HCT116 (cell line): Measurements from ENCODE around the gene CCDC91. TPM values are rescaled to one million over a fixed set of nuclear protein-coding genes. Genes with fewer than 3 reads are reported as not detected.

Experiments used
- ATAC-seq: fragments of 200-7000 bp; cut with Tn5 transposase; 2 replicates; pipeline ENCODE4 v1.9.1; 2020; ENCODE audit warnings: mild to moderate bottlenecking, moderate library complexity
- BruUV-seq: library from RNA; stranded (reverse); fragments of 400-500 nt; replicated peaks from 2 replicates; lab custom pipeline; 2021; lab: Mats Ljungman, UMichigan
- CTCF ChIA-PET: fragments of 300-600 bp; sonication (Branson Sonifier 250); formaldehyde crosslinking; loops from one replicate; lab custom pipeline; 2021; ENCODE audit warnings: antibody characterized with exemption; lab: Charles Lee
- POLR2A ChIA-PET: fragments of 300-600, 350-600 bp; sonication (Branson Sonifier 250); formaldehyde crosslinking; loops from one replicate; lab custom pipeline; 2021; ENCODE audit warnings: antibody characterized with exemption; lab: Charles Lee
- RAD21 ChIA-PET, 2 experiments: fragments of 300-600 bp; sonication (Branson Sonifier 250); formaldehyde crosslinking; loops; one replicate each; lab custom pipeline; 2023; ENCODE audit warnings: low total read pairs in 2 of 2; ENCODE audit not compliant: uncharacterized antibody in 2 of 2, unreplicated experiment in 2 of 2, low non-redundant PET in 1 of 2; lab: Charles Lee
- DNase-seq: peaks from one replicate; pipeline ENCODE4 v3.0.0-alpha.2; 2010; ENCODE audit warnings: low read depth, low spot score
- H2AFZ ChIP-seq: fragments of 200-600 bp; shearing (Covaris generic), sonication (generic); 2 replicates; pipeline ENCODE4 v1.6.1; 2017; ENCODE audit warnings: low read depth, mixed run types, mixed read lengths, antibody characterized with exemption, low read length; ENCODE audit not compliant: poor library complexity, severe bottlenecking
- H3K27ac ChIP-seq: 2 replicates; pipeline ENCODE4 v1.5.1; 2012; ENCODE audit warnings: low read depth, low read length
- H3K27me3 ChIP-seq: fragments of 200-600 bp; sonication (generic); 2 replicates; pipeline ENCODE4 v1.6.1; 2016; ENCODE audit warnings: mixed run types, low read length, mixed read lengths; ENCODE audit not compliant: insufficient read depth
- H3K36me3 ChIP-seq, 2 experiments: fragments of 200-500 bp in 1 of 2; fragments of 200-600 bp in 1 of 2; sonication (Bioruptor generic) in 1 of 2; sonication (generic) in 1 of 2; 2 replicates each; pipeline versions ENCODE4 v1.5.1 to v1.6.1; 2014 to 2016; ENCODE audit warnings: low read length in 2 of 2, inconsistent platforms in 1 of 2, mixed read lengths in 1 of 2, mixed run types in 1 of 2; ENCODE audit not compliant: insufficient read depth in 2 of 2, control insufficient read depth in 1 of 2
- H3K4me1 ChIP-seq, 2 experiments: fragments of 200-600 bp in 1 of 2; sonication (generic) in 1 of 2; 2 replicates each; pipeline versions ENCODE4 v1.5.1 to v1.6.1; 2012 to 2017; ENCODE audit warnings: low read length in 2 of 2, inconsistent platforms in 1 of 2, mild to moderate bottlenecking in 1 of 2, mixed read lengths in 1 of 2, mixed run types in 1 of 2, moderate library complexity in 1 of 2; ENCODE audit not compliant: insufficient read depth in 2 of 2, control insufficient read depth in 1 of 2
- H3K4me2 ChIP-seq: fragments of 200-600 bp; sonication (generic); 2 replicates; pipeline ENCODE4 v1.6.1; 2017; ENCODE audit warnings: mixed run types, low read length, mixed read lengths
- H3K4me3 ChIP-seq, 2 experiments: fragments of 200-600 bp in 1 of 2; sonication (generic) in 1 of 2; replicated peaks in 1 of 2; 2 replicates each; pipeline ENCODE4 v1.5.1; 2011 to 2016; ENCODE audit warnings: low read length in 2 of 2, control low read depth in 1 of 2, low read depth in 1 of 2, mild to moderate bottlenecking in 1 of 2, mixed read lengths in 1 of 2, mixed run types in 1 of 2
- H3K79me2 ChIP-seq: fragments of 200-600 bp; sonication (generic); 2 replicates; pipeline ENCODE4 v1.6.1; 2017; ENCODE audit warnings: mild to moderate bottlenecking, mixed run types, low read length, moderate library complexity, mixed read lengths; ENCODE audit not compliant: insufficient read depth
- H3K9ac ChIP-seq: fragments of 200-600 bp; sonication (generic); 2 replicates; pipeline ENCODE4 v1.6.1; 2016; ENCODE audit warnings: low read length, mixed read lengths
- H3K9me2 ChIP-seq: fragments of 200-600 bp; sonication (generic), shearing (Covaris generic); 2 replicates; pipeline ENCODE4 v1.6.1; 2017; ENCODE audit warnings: mixed run types, mild to moderate bottlenecking, moderate library complexity; ENCODE audit not compliant: insufficient read depth
- H3K9me3 ChIP-seq, 2 experiments: fragments of 200-500 bp in 1 of 2; fragments of 200-600 bp in 1 of 2; sonication (Bioruptor generic) in 1 of 2; sonication (generic) in 1 of 2; 2 replicates each; pipeline ENCODE4 v1.6.1; 2014 to 2017; ENCODE audit warnings: low read length in 2 of 2, mixed read lengths in 2 of 2, inconsistent platforms in 1 of 2, low read depth in 1 of 2, mild to moderate bottlenecking in 1 of 2, mixed run types in 1 of 2, moderate library complexity in 1 of 2; ENCODE audit not compliant: control insufficient read depth in 1 of 2, insufficient read depth in 1 of 2
- H4K20me1 ChIP-seq: fragments of 200-600 bp; sonication (generic), shearing (Covaris generic); 2 replicates; pipeline ENCODE4 v1.6.1; 2017; ENCODE audit warnings: mixed run types, mild to moderate bottlenecking, moderate library complexity; ENCODE audit not compliant: insufficient read depth
- ATF3 ChIP-seq: IDR thresholded peaks from 2 replicates; pipeline ENCODE4 v1.6.1; 2012
- CEBPB ChIP-seq: IDR thresholded peaks from 2 replicates; pipeline ENCODE4 v1.6.1; 2012; ENCODE audit warnings: low read depth
- ELF1 ChIP-seq: IDR thresholded peaks from 2 replicates; pipeline ENCODE4 v1.6.1; 2012; ENCODE audit warnings: low read depth, borderline replicate concordance
- EZH2phosphoT487 ChIP-seq: fragments of 200-600 bp; IDR thresholded peaks from 2 replicates; pipeline ENCODE4 v1.6.1; 2018; ENCODE audit warnings: antibody characterized with exemption, borderline replicate concordance
- MAX ChIP-seq: IDR thresholded peaks from 2 replicates; pipeline ENCODE4 v1.6.1; 2012
- POLR2A ChIP-seq: IDR thresholded peaks from 2 replicates; pipeline ENCODE4 v1.7.0; 2011; ENCODE audit warnings: borderline replicate concordance; ENCODE audit not compliant: insufficient read depth, insufficient read length; ENCODE audit errors: extremely low read depth
- POLR2AphosphoS5 ChIP-seq: IDR thresholded peaks from 2 replicates; pipeline ENCODE4 v1.6.1; 2011; ENCODE audit warnings: mild to moderate bottlenecking, low read depth, low read length, moderate library complexity
- TCF7L2 ChIP-seq: IDR thresholded peaks from 2 replicates; pipeline ENCODE4 v1.7.0; 2011; ENCODE audit warnings: borderline replicate concordance, inconsistent platforms; ENCODE audit not compliant: insufficient read depth, insufficient read length; ENCODE audit errors: extremely low read depth
- YY1 ChIP-seq: IDR thresholded peaks from 2 replicates; pipeline ENCODE4 v1.6.1; 2011; ENCODE audit warnings: low read length, low read depth, moderate library complexity, mild to moderate bottlenecking; ENCODE audit not compliant: insufficient replicate concordance; ENCODE audit errors: extremely low read depth
- ZBTB33 ChIP-seq: IDR thresholded peaks from 2 replicates; pipeline ENCODE4 v1.6.1; 2011; ENCODE audit warnings: mild to moderate bottlenecking, low read length, moderate library complexity; ENCODE audit not compliant: insufficient replicate concordance; ENCODE audit errors: extremely low read depth
- intact Hi-C: fragments of 100-400 bp; cut with micrococcal nuclease; formaldehyde crosslinking; loops from 2 replicates; pipeline ENCODE4 v1.10.0; 2022
- total RNA-seq: library from RNA; stranded (reverse); gene quantifications from one replicate; pipeline ENCODE4 v1.2.1, GENCODE V29; 2021; ENCODE audit not compliant: unreplicated experiment
- TF ChIP-seq, protein P1 (sequence below): IDR thresholded peaks from 2 replicates; pipeline ENCODE4 v1.6.1; 2012; ENCODE audit warnings: low read depth

CCDC91 gene
- total RNA-seq, 1 experiment from 2014 or later, result 18.1 TPM

- TF ChIP-seq, protein P1, sequence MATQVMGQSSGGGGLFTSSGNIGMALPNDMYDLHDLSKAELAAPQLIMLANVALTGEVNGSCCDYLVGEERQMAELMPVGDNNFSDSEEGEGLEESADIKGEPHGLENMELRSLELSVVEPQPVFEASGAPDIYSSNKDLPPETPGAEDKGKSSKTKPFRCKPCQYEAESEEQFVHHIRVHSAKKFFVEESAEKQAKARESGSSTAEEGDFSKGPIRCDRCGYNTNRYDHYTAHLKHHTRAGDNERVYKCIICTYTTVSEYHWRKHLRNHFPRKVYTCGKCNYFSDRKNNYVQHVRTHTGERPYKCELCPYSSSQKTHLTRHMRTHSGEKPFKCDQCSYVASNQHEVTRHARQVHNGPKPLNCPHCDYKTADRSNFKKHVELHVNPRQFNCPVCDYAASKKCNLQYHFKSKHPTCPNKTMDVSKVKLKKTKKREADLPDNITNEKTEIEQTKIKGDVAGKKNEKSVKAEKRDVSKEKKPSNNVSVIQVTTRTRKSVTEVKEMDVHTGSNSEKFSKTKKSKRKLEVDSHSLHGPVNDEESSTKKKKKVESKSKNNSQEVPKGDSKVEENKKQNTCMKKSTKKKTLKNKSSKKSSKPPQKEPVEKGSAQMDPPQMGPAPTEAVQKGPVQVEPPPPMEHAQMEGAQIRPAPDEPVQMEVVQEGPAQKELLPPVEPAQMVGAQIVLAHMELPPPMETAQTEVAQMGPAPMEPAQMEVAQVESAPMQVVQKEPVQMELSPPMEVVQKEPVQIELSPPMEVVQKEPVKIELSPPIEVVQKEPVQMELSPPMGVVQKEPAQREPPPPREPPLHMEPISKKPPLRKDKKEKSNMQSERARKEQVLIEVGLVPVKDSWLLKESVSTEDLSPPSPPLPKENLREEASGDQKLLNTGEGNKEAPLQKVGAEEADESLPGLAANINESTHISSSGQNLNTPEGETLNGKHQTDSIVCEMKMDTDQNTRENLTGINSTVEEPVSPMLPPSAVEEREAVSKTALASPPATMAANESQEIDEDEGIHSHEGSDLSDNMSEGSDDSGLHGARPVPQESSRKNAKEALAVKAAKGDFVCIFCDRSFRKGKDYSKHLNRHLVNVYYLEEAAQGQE, result no peak
- TF ChIP-seq CEBPB (no peak), ATF3 (no peak), POLR2AphosphoS5 (no peak), EZH2phosphoT487 (no peak)
Measured at GRCh38 chr12:28351414-28351813, 161.2 kb downstream of the CCDC91 start (continued).

DNA sequence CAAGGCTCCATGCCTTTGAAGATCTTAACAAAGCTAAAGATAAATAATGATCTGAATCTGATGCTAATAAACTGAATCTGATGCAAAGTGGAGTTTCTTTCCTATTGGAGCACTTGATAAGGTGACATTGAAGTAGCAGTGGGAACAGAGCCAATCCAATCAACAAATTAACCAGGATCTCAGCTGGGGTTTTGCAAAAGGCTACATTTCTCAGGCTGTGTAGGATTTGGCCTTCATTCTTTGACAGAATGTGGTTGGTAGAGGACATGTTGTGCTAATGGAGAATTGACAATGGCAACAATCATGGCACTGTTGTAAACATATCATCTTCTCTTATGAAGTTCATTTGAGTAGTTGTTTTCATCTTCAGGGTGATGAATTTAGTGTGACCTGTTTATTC is 164.9 kb downstream of the CCDC91 start:
- Histone ChIP-seq H3K4me2 (no peak overlapping the region), H3K9ac (no peak overlapping the region), H3K79me2 (no peaks in the 10 kb centered on the region), H3K9me3 (peaks cover 0 to 5% of the 10 kb centered on the region in 2 experiments; a peak in 1 of 4 replicates), H3K36me3 (no peaks in the 10 kb centered on the region), H3K4me3 (no peak overlapping the region), H3K4me1 (no peaks in the 10 kb centered on the region), H3K27me3 (no peaks in the 10 kb centered on the region), H3K27ac (no peak overlapping the region), H4K20me1 (no peaks in the 10 kb centered on the region), H3K9me2 (no peaks in the 10 kb centered on the region), H2AFZ (no peak overlapping the region)
- RAD21 ChIA-PET, result no interaction called here
- ATAC-seq (no peak), DNase-seq (no peak)
- CTCF ChIA-PET, result no interaction called here
- BruUV-seq, result no TSS peak
- intact Hi-C loops, result no loop called here
- POLR2A ChIA-PET, result no interaction called here
- TF ChIP-seq POLR2A, result no peak
- no peak for TF ChIP-seq MAX
- TF ChIP-seq ZBTB33, result no peak
- TF ChIP-seq YY1, result no peak
- TF ChIP-seq, protein P1, result no peak
- TF ChIP-seq ATF3, result no peak
- no peak for TF ChIP-seq POLR2AphosphoS5
- no peak for TF ChIP-seq CEBPB
- no peak for TF ChIP-seq TCF7L2
- TF ChIP-seq EZH2phosphoT487, result no peak
- no peak for TF ChIP-seq ELF1
